Epithelial cell of prostate (primary cell): ENCODE results near the gene KLHDC8A.

Experiments used
- DNase-seq: peaks from one replicate; pipeline ENCODE4 v3.0.0-alpha.2; 2011; ENCODE audit warnings: low read depth, low spot score
- H3K27ac ChIP-seq: fragments of 450-650 bp; 2 replicates; pipeline ENCODE4 v1.5.1; 2017; ENCODE audit warnings: mild to moderate bottlenecking

KLHDC8A gene

DNA sequence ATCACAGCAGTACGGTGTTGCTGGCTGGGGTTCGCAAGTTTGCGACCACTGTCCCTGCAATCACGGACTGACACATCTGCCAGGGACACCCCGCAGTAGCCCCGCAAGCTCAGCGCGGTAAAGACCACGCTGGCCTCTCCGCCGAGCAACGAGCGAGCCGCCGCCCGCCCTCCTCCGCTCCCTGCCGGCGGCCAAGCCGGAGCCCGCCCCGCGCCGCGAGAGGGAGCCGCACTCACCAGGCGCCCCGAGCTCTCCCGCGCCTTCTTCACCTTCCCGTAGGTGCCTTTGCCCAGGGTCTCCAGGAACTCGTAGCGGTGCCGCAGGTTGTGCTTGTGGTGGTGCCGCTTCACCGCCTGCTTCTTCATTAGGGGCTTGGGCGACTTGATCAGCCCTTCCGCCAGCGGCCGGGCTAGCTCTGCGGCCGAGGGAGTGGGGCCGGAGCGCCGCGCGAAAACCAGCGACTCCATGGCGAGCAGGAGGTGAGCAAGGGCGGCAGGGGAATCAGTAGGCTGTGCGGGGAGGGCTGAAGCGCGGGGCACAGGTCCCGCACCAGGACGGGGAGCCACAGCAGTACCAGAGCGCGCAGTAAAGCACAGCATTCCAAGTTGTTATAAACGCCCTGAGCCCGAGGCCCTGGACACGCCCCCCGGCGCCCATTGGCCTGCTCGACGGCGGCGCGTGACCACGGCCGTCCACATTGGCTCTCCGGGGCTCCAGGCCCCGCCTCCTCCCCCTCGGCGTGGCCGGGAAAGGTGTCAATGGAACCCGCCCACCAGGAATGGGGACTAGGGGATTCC is 35.4 kb downstream of the KLHDC8A start, which contains the start of gene NUAK2:
Gene NUAK2 (minus strand): TSS at position 584 of the 797 bp plus-strand sequence. CDS start 117 bp downstream, at position 467.
- H3K27ac ChIP-seq = peak within 1 kb of the TSS; percentile 97
- DNase-seq = no peak

DNA sequence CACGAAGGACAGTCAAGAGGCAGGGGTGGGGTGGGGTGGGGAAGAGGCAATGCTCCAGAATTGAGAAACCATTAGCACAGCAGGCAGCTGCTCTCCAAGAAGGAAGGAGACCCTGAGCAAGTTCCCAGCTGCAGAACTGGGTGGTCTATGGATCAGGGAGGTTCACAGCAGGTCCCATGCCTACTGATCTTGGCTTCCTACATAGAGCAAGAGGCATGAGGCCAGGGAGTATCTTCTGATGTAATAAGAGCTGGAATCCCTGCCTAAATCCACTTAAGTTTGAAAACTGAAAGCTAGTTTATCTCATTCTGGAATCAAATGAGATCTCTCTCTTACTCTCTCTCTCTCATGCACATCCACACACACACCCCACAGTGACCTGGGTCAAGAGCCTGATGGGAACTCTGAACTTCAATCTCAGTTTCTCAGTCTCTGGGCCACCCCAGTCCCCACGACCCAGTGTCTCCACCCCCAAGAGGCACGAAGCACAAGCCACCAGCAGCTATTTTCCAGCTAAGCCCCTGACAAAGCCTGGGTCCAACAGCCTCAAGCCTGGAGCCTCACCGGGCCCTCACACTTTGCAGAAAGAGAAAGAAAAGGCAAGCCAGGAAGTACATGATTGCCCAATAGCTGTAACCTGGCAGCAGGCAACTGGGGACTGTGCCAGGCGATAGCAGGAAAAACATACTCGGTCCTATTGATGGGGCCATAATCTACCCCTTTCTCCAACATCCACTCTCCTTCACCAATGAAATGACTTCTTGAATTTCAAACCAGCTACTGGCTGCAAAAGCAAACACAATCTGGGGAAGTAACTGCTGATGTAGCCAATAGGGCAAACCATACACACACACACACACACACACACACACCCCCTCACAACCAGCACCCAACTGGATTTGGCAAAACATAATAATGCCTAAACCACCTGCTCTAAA is 37.4 kb downstream of the KLHDC8A start:
- no peak for DNase-seq
- peak overlapping the region; percentile 97 for H3K27ac ChIP-seq

GRCh38 chr1:205318231-205318991 is 38.3 kb downstream of the KLHDC8A start:
- DNase-seq = peak; percentile 76
- peak overlapping the region; percentile 97 for H3K27ac ChIP-seq

GRCh38 chr1:205317311-205317917 is 39.3 kb downstream of the KLHDC8A start:
- H3K27ac ChIP-seq = peak overlapping the region; percentile 97
- no peak for DNase-seq

DNA sequence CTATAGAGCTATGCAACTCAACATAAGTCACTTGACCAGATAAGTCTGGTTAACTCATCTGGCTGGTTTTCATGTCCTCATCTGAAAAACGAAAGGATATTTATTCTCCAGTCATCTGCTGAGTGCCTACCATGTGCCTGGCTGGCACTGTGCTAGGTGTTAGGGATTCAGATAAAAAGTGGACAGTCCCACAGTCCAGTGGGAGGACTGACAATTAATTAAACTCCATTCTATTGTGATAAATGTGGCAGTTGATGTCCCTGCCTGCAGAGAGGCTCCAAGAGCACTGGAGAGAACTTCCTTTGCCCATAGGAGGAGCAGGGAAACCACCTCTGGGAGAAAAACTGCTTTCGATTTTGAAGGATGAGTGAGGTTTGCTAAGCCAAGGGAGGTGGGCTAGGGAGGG is 40.6 kb downstream of the KLHDC8A start:
- DNase-seq = no peak
- peak overlapping the region; percentile 97 for H3K27ac ChIP-seq

DNA sequence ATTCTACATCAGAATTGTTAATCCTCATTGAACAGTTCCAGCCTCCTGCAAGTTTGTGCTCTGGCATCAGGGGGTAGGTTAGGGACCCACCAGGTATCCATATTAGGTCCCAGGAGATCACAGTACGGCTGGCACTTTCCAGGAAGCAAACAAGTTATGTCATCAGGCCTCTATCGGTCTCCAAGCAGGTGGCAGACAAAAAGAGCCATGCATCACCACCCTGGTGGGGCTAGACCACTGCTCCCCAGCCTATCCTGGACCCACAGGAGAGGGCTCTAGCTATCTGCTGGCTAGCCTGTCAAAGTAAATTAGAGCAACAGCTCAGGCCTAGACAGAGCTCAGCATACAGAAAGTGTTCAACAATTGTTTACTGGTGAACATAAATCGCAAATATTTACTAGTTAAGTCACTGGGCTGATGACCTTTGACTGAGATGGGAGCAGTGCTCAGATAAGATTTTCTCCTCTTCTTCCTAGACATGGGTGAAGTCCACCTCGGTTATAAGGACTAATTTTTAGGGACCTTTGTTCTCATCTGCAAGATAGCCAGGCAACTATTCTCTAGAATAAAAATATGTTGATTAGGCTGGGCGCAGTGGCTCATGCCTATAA is 41.6 kb downstream of the KLHDC8A start:
- no peak for DNase-seq

DNA sequence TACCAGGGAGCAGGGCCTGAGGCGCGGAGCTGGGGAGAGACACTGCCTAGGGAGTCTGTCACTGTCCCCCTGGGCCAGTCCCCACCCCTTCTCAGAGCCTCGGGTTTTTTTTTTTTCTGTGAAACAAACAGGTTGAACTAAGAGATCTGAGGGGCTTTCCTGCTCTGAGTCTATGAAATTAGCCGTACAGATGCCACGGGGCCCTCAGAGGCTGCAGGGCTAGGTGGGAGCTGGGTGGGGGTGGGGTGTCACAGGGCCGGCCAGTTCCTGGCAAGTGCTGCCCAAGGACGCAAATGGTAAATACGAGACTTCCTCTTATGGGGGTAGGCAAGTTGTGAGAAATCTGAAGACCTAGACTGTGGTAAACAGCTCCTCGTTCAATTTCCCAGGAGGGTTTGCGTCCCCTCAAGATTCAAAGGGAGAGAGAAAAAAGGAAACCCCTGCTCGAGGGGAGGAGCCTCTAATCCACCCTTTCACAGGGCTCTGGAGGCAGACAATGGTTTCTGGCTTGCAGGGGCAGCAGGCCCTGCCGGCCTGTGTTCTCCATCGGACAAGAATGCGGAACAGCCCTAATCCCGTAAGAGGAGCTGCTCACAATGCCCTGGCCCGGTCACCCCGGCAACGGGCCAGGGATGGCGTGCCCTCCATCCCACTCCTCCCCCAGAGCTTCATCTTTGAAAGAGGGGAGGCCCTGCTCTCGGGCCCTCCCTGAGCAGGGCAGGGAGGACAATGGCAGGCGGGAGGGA is 43.0 kb downstream of the KLHDC8A start:
- no peak for DNase-seq
- peak overlapping the region; percentile 97 for H3K27ac ChIP-seq

More for the DNA sequence above, 41.6 kb downstream of the KLHDC8A start:
- H3K27ac ChIP-seq = peak overlapping the region; percentile 97

- peak overlapping the region; percentile 97 for H3K27ac ChIP-seq
- DNase-seq = no peak
Measured at GRCh38 chr1:205312866-205313562, 43.7 kb downstream of the KLHDC8A start.

DNA sequence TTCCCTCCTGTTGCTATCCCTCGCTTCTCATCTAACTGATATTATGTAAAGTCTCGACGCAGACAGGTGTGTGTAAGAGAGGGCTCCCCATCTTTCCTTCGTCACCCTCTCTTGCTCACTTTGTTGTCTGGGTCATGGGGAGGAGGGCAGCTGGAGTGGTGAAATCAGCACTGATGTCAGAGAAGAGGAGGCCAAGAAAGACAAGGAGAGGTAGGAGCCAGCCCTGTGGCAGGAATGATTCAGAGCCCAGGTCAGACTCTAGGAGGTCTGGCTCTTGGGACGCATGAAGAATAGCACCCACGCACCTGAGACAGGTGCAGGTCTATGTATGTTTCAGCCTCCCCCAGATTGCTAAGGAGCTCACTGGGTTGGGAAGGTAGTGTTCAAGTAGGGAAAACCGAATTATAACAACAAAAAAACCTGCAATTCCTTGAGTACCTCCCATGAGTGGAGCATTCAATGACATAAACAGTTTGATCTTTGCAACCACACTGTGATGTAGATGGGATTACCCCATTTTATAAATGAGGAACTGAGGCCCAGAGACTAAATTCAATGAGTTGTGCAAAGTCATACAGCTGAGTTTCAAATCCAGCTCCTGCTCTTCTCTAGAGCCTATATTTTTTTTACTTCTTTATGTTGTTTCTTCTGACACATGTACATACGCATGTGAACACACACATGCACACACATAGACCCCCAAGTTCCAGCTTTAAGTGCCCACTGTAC is 45.6 kb downstream of the KLHDC8A start:
- H3K27ac ChIP-seq = peak overlapping the region; percentile 27
- no peak for DNase-seq

- DNase-seq = no peak
- H3K27ac ChIP-seq = peak overlapping the region; percentile 27
Measured at GRCh38 chr1:205309741-205310140, 47.0 kb downstream of the KLHDC8A start.

- no peak for DNase-seq
- H3K27ac ChIP-seq = no peak overlapping the region
Measured at GRCh38 chr1:205306929-205307566, 49.7 kb downstream of the KLHDC8A start.

DNA sequence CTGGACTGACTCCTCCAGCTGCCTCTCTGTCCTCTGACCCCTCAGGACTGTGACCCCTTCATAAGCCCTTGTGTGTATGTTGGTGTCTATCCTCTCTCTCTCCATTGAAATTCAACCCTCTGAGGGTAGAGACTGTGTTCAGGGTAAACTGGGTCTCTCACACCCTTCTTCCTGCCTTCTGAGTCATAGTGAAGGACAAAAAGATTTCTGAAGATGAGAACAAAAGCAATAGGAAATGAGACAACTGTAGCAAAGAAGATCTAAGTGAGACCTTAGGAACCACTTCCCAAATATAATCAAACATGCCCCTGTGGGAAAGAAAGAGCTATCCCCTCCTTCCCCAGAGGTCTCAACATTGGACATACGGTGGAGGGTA is 52.0 kb downstream of the KLHDC8A start:
- peak overlapping the region; percentile 69 for H3K27ac ChIP-seq
- DNase-seq = no peak

- no peak for DNase-seq
- H3K27ac ChIP-seq = peak overlapping the region; percentile 69
Measured at GRCh38 chr1:205304046-205304694, 52.6 kb downstream of the KLHDC8A start.

GRCh38 chr1:205303247-205303888 is 53.4 kb downstream of the KLHDC8A start:
- DNase-seq = no peak
- H3K27ac ChIP-seq = peak overlapping the region; percentile 11

- peak overlapping the region; percentile 96 for H3K27ac ChIP-seq
Measured at GRCh38 chr1:205301842-205302588, 54.7 kb downstream of the KLHDC8A start.

More at GRCh38 chr1:205301842-205302588, 54.7 kb downstream of the KLHDC8A start:
- DNase-seq = no peak
